Keratinocyte (primary cell): ENCODE results near the gene PLA2G12A. TPM values are rescaled to one million over a fixed set of nuclear protein-coding genes. Genes with fewer than 3 reads are reported as not detected.
"Not testable (repeated sequence)": the region's sequence is repeated elsewhere in the genome, so short reads cannot be mapped to it uniquely, and the experiment has no call there.

Source experiments
- DNase-seq: peaks from one replicate; pipeline ENCODE4 v3.0.0-alpha.2; 2011; ENCODE audit warnings: low read depth, missing footprints, low spot score
- FAIRE-seq: peaks from 2 replicates; lab custom pipeline; 2011; peaks lifted over from hg19 to GRCh38; lab: Jason Lieb, UNC
- H2AFZ ChIP-seq: 2 replicates; pipeline ENCODE4 v1.6.0; 2012; ENCODE audit warnings: low read length, control low read depth, inconsistent platforms; ENCODE audit not compliant: control insufficient read depth
- H3K27ac ChIP-seq: 2 replicates; pipeline ENCODE4 v1.5.1; 2011; ENCODE audit warnings: low read length; ENCODE audit not compliant: control insufficient read depth, insufficient read depth
- H3K27me3 ChIP-seq: 3 replicates; pipeline ENCODE4 v1.6.0; 2011; ENCODE audit warnings: low read length; ENCODE audit not compliant: control insufficient read depth, insufficient read depth; ENCODE audit errors: extremely low read depth
- H3K36me3 ChIP-seq, 2 experiments: 2 replicates in 1 of 2; 3 replicates in 1 of 2; pipeline ENCODE4 v1.5.1; 2011; ENCODE audit warnings: low read length in 2 of 2, mild to moderate bottlenecking in 1 of 2; ENCODE audit not compliant: control insufficient read depth in 2 of 2, insufficient read depth in 2 of 2; ENCODE audit errors: extremely low read depth in 1 of 2
- H3K4me1 ChIP-seq: 3 replicates; pipeline ENCODE4 v1.5.1; 2011; ENCODE audit warnings: low read length; ENCODE audit not compliant: control insufficient read depth, insufficient read depth; ENCODE audit errors: extremely low read depth
- H3K4me2 ChIP-seq: 3 replicates; pipeline ENCODE4 v1.6.0; 2011; ENCODE audit warnings: low read depth, low read length; ENCODE audit not compliant: control insufficient read depth, insufficient read depth; ENCODE audit errors: extremely low read depth
- H3K4me3 ChIP-seq, 3 experiments: fragments of 200-600 bp in 1 of 3; sonication (generic) in 1 of 3; 2 replicates in 2 of 3; 3 replicates in 1 of 3; pipeline ENCODE4 v1.5.1; 2011 to 2016; ENCODE audit warnings: low read length in 3 of 3, mild to moderate bottlenecking in 3 of 3, control low read depth in 2 of 3, inconsistent platforms in 1 of 3, low read depth in 1 of 3, mixed read lengths in 1 of 3, mixed run types in 1 of 3, moderate library complexity in 1 of 3; ENCODE audit not compliant: control insufficient read depth in 2 of 3, insufficient read depth in 2 of 3; ENCODE audit errors: extremely low read depth in 1 of 3
- H3K79me2 ChIP-seq: 2 replicates; pipeline ENCODE4 v1.6.0; 2012; ENCODE audit warnings: low read length; ENCODE audit not compliant: control insufficient read depth, insufficient read depth
- H3K9ac ChIP-seq: 3 replicates; pipeline ENCODE4 v1.6.0; 2011; ENCODE audit warnings: low read length; ENCODE audit not compliant: control insufficient read depth, insufficient read depth; ENCODE audit errors: extremely low read depth
- H3K9me1 ChIP-seq: 3 replicates; pipeline ENCODE4 v1.6.0; 2011; ENCODE audit warnings: low read length; ENCODE audit not compliant: control insufficient read depth, insufficient read depth; ENCODE audit errors: extremely low read depth
- H3K9me3 ChIP-seq: 2 replicates; pipeline ENCODE4 v1.5.1; 2012; ENCODE audit warnings: low read depth, low read length; ENCODE audit not compliant: control insufficient read depth
- H4K20me1 ChIP-seq: 3 replicates; pipeline ENCODE4 v1.6.0; 2011; ENCODE audit warnings: low read length; ENCODE audit not compliant: control insufficient read depth, insufficient read depth; ENCODE audit errors: extremely low read depth
- CTCF ChIP-seq, 3 experiments: IDR thresholded peaks in 1 of 3; conservative IDR thresholded peaks in 1 of 3; optimal IDR thresholded peaks in 1 of 3; 2 replicates in 2 of 3; 3 replicates in 1 of 3; pipeline versions ENCODE3 to v1.5.1; 2011; ENCODE audit warnings: low read length in 3 of 3, mild to moderate bottlenecking in 3 of 3, moderate library complexity in 2 of 3, control low read depth in 1 of 3, inconsistent platforms in 1 of 3; ENCODE audit not compliant: insufficient read depth in 2 of 3; ENCODE audit errors: extremely low read depth in 1 of 3
- EZH2 ChIP-seq: IDR thresholded peaks from one replicate; pipeline ENCODE4 v1.6.1; 2012; ENCODE audit warnings: inconsistent platforms, mild to moderate bottlenecking, low read length, moderate library complexity
- dilution Hi-C: fragments of 300-500 bp; cut with MboI; formaldehyde crosslinking; loops from one replicate; pipeline ENCODE4 v1.7.0; 2020; ENCODE audit warnings: low sequenced_read_pairs; ENCODE audit not compliant: extremely low pct_ligation_motif_present
- polyA plus RNA-seq, 5 experiments: library from polyadenylated mRNA; depleted of rRNA in 3 of 5; stranded (reverse) in 3 of 5; stranded (forward) in 1 of 5; unstranded in 1 of 5; fragments of >200 nt; gene quantifications; 1 replicate in 1 of 5; 2 replicates in 3 of 5; 3 replicates in 1 of 5; pipeline versions ENCODE4 v1.2.1 to v1.2.3, GENCODE V29; 2011 to 2012; ENCODE audit warnings: missing spikeins in 2 of 5, low read depth in 1 of 5, low replicate concordance in 1 of 5

Gene PLA2G12A
- polyA plus RNA-seq, 1 donor (not counting 4 experiments of a cell fraction or from before 2014, with no cell fraction given): 63.7 TPM

- Histone ChIP-seq H3K9me3 (no peaks in the 10 kb centered on the region), H3K4me1 (no peaks in the 10 kb centered on the region), H4K20me1 (no peaks in the 10 kb centered on the region), H3K36me3 (peaks cover 0 to 3% of the 10 kb centered on the region in 2 experiments), H3K4me3 (no peak overlapping the region), H2AFZ (no peak overlapping the region), H3K9ac (no peak overlapping the region), H3K4me2 (no peak overlapping the region), H3K9me1 (no peaks in the 10 kb centered on the region), H3K27ac (no peak overlapping the region), H3K79me2 (no peaks in the 10 kb centered on the region), H3K27me3 (no peaks in the 10 kb centered on the region)
- no peak for DNase-seq
- TF ChIP-seq CTCF (optimal IDR thresholded peaks at IDR 0.05 in 1 of 3, IDR thresholded peaks at IDR 0.05 in 1 of 3, conservative IDR thresholded peaks at IDR 0.05 in 1 of 3; ENCODE audit: extremely low read depth in 1 of 3, insufficient read depth in 2 of 3, low read length in 3 of 3) (no peak), EZH2 (no peak)
- dilution Hi-C loops: no loop called here
- no peak for FAIRE-seq
Observed at GRCh38 chr4:109683621-109684253, 46.1 kb downstream of the PLA2G12A start.

GRCh38 chr4:109682875-109683274 lies 47.0 kb downstream of the PLA2G12A start:
- DNase-seq: no peak
- Histone ChIP-seq H3K79me2 (no peaks in the 10 kb centered on the region), H3K9me3 (no peaks in the 10 kb centered on the region), H3K4me1 (no peaks in the 10 kb centered on the region), H3K9me1 (no peaks in the 10 kb centered on the region), H3K4me3 (no peak overlapping the region), H4K20me1 (no peaks in the 10 kb centered on the region), H3K36me3 (peaks cover 0 to 3% of the 10 kb centered on the region in 2 experiments), H3K9ac (no peak overlapping the region), H2AFZ (no peak overlapping the region), H3K27ac (no peak overlapping the region), H3K4me2 (no peak overlapping the region), H3K27me3 (no peaks in the 10 kb centered on the region)
- dilution Hi-C loops: no loop called here
- FAIRE-seq: no peak
- TF ChIP-seq CTCF (optimal IDR thresholded peaks at IDR 0.05 in 1 of 3, IDR thresholded peaks at IDR 0.05 in 1 of 3, conservative IDR thresholded peaks at IDR 0.05 in 1 of 3; ENCODE audit: extremely low read depth in 1 of 3, insufficient read depth in 2 of 3, low read length in 3 of 3): no peak
- TF ChIP-seq EZH2: no peak

- H3K27me3 ChIP-seq, dilution Hi-C loops, H3K9me3 ChIP-seq, H3K27ac ChIP-seq, H4K20me1 ChIP-seq, H3K36me3 ChIP-seq, H3K9me1 ChIP-seq, DNase-seq, H3K4me1 ChIP-seq, FAIRE-seq, H3K9ac ChIP-seq, H3K79me2 ChIP-seq, H3K4me2 ChIP-seq, H2AFZ ChIP-seq, H3K4me3 ChIP-seq: not testable (repeated sequence)
Observed at GRCh38 chr4:109678925-109679324, 50.9 kb downstream of the PLA2G12A start.

- H3K9ac ChIP-seq, H3K9me3 ChIP-seq, H3K9me1 ChIP-seq, FAIRE-seq, H4K20me1 ChIP-seq, H3K27me3 ChIP-seq, H3K79me2 ChIP-seq, H3K36me3 ChIP-seq, dilution Hi-C loops, DNase-seq, H3K4me3 ChIP-seq, H3K4me2 ChIP-seq, H3K27ac ChIP-seq, H3K4me1 ChIP-seq, H2AFZ ChIP-seq: not testable (repeated sequence)
Observed at GRCh38 chr4:109678472-109678871, 51.4 kb downstream of the PLA2G12A start.
